Measurements from ENCODE around the gene NDUFB10.
A peak's percentile ranks its signal among the peaks of the same experiment; 100 is the strongest.

Gene NDUFB10

GRCh38 chr16:1979271-1980029 lies 20.1 kb downstream of the NDUFB10 start:
- peaks cover 41 to 58% of the 10 kb centered on the region in 2 experiments for H3K36me3 ChIP-seq (ENCODE audit: control insufficient read depth in 1 of 2, insufficient read depth in 2 of 2, low read depth in 1 of 2, low read length in 2 of 2)
- H3K9ac ChIP-seq (ENCODE audit: low read length) = no peak overlapping the region
- no peak overlapping the region for H4K8ac ChIP-seq (ENCODE audit: low read length)
- no peak overlapping the region for H2BK120ac ChIP-seq (ENCODE audit: low read depth, low read length)
- H3K27ac ChIP-seq (ENCODE audit: low read length, poor library complexity, severe bottlenecking) = no peak overlapping the region
- no peak overlapping the region for H2AK5ac ChIP-seq (ENCODE audit: low read length, severe bottlenecking)
- peaks cover 28% of the 10 kb centered on the region for H3K4me1 ChIP-seq (ENCODE audit: control insufficient read depth, insufficient read depth, low read depth, low read length)
- 16% methylated on average over 51 of the region's 70 CpGs for WGBS
- no peak overlapping the region for H2BK5ac ChIP-seq (ENCODE audit: low read depth, low read length, poor library complexity, severe bottlenecking)
- H2BK12ac ChIP-seq (ENCODE audit: low read length in 2 of 2) = no peak overlapping the region
- no peak overlapping the region for H3K14ac ChIP-seq (ENCODE audit: low read length in 2 of 2)
- peaks cover 12% of the 10 kb centered on the region for H3K79me1 ChIP-seq (replicated peaks; ENCODE audit: low read length, poor library complexity, severe bottlenecking)
- peak overlapping the region; percentile 22 to 23 for H3K23ac ChIP-seq (ENCODE audit: low read length in 2 of 2)
- no peak overlapping the region for H3K18ac ChIP-seq (ENCODE audit: low read depth in 1 of 2, low read length in 2 of 2)
- no peaks in the 10 kb centered on the region for H3K9me3 ChIP-seq (ENCODE audit: control insufficient read depth, low read length)
- H2BK15ac ChIP-seq (ENCODE audit: low read depth, poor library complexity, severe bottlenecking) = peak overlapping the region; percentile 33
- H3K4me3 ChIP-seq (ENCODE audit: insufficient read depth in 1 of 2, low read depth in 1 of 2, low read length in 2 of 2) = no peak overlapping the region
- no peak overlapping the region for H3K4me2 ChIP-seq (ENCODE audit: low read length, poor library complexity, severe bottlenecking)
- no peak overlapping the region for H2AFZ ChIP-seq (ENCODE audit: low read depth, low read length)
- no peak overlapping the region for H3K4ac ChIP-seq (ENCODE audit: low read depth in 1 of 2, low read length in 2 of 2)
- DNase-seq = no peak
- H3K27me3 ChIP-seq (ENCODE audit: control insufficient read depth in 1 of 2, insufficient read depth in 1 of 2, low read length in 2 of 2) = peaks cover 35 to 41% of the 10 kb centered on the region in 2 experiments
- H4K91ac ChIP-seq (ENCODE audit: low read length) = no peak overlapping the region

GRCh38 chr16:1980030-1980769 lies 20.9 kb downstream of the NDUFB10 start:
- H3K4me3 ChIP-seq (ENCODE audit: insufficient read depth in 1 of 2, low read depth in 1 of 2, low read length in 2 of 2) = peak overlapping the region in 1 of 2 experiments; percentile 4
- H3K4ac ChIP-seq (ENCODE audit: low read depth in 1 of 2, low read length in 2 of 2) = no peak overlapping the region
- no peak overlapping the region for H3K14ac ChIP-seq (ENCODE audit: low read length in 2 of 2)
- peaks cover 34 to 51% of the 10 kb centered on the region in 2 experiments for H3K36me3 ChIP-seq (ENCODE audit: control insufficient read depth in 1 of 2, insufficient read depth in 2 of 2, low read depth in 1 of 2, low read length in 2 of 2)
- no peak overlapping the region for H2AFZ ChIP-seq (ENCODE audit: low read depth, low read length)
- peaks cover 35 to 41% of the 10 kb centered on the region in 2 experiments for H3K27me3 ChIP-seq (ENCODE audit: control insufficient read depth in 1 of 2, insufficient read depth in 1 of 2, low read length in 2 of 2)
- H2BK12ac ChIP-seq (ENCODE audit: low read length in 2 of 2) = no peak overlapping the region
- 20% methylated on average over 41 of the region's 53 CpGs for WGBS
- H3K4me1 ChIP-seq (ENCODE audit: control insufficient read depth, insufficient read depth, low read depth, low read length) = peaks cover 28% of the 10 kb centered on the region
- peaks cover 7% of the 10 kb centered on the region for H3K79me1 ChIP-seq (replicated peaks; ENCODE audit: low read length, poor library complexity, severe bottlenecking)
- H2BK120ac ChIP-seq (ENCODE audit: low read depth, low read length) = no peak overlapping the region
- no peak for DNase-seq
- no peak overlapping the region for H3K4me2 ChIP-seq (ENCODE audit: low read length, poor library complexity, severe bottlenecking)
- no peak overlapping the region for H2AK5ac ChIP-seq (ENCODE audit: low read length, severe bottlenecking)
- no peak overlapping the region for H3K27ac ChIP-seq (ENCODE audit: low read length, poor library complexity, severe bottlenecking)
- no peaks in the 10 kb centered on the region for H3K9me3 ChIP-seq (ENCODE audit: control insufficient read depth, low read length)
- no peak overlapping the region for H4K91ac ChIP-seq (ENCODE audit: low read length)
- H3K18ac ChIP-seq (ENCODE audit: low read depth in 1 of 2, low read length in 2 of 2) = no peak overlapping the region
- H2BK15ac ChIP-seq (ENCODE audit: low read depth, poor library complexity, severe bottlenecking) = no peak overlapping the region
- H4K8ac ChIP-seq (ENCODE audit: low read length) = no peak overlapping the region
- H2BK5ac ChIP-seq (ENCODE audit: low read depth, low read length, poor library complexity, severe bottlenecking) = no peak overlapping the region
- H3K23ac ChIP-seq (ENCODE audit: low read length in 2 of 2) = no peak overlapping the region
- no peak overlapping the region for H3K9ac ChIP-seq (ENCODE audit: low read length)

- no peak overlapping the region for H4K91ac ChIP-seq (ENCODE audit: low read length)
- H3K4me2 ChIP-seq (ENCODE audit: low read length, poor library complexity, severe bottlenecking) = no peak overlapping the region
- WGBS = 69% methylated on average over 16 of the region's 16 CpGs
- H3K9ac ChIP-seq (ENCODE audit: low read length) = no peak overlapping the region
- no peak overlapping the region for H3K27ac ChIP-seq (ENCODE audit: low read length, poor library complexity, severe bottlenecking)
- DNase-seq = no peak
- H3K14ac ChIP-seq (ENCODE audit: low read length in 2 of 2) = no peak overlapping the region
- H3K4ac ChIP-seq (ENCODE audit: low read depth in 1 of 2, low read length in 2 of 2) = no peak overlapping the region
- no peak overlapping the region for H2BK12ac ChIP-seq (ENCODE audit: low read length in 2 of 2)
- H3K36me3 ChIP-seq (ENCODE audit: control insufficient read depth in 1 of 2, insufficient read depth in 2 of 2, low read depth in 1 of 2, low read length in 2 of 2) = peaks cover 32 to 51% of the 10 kb centered on the region in 2 experiments
- H3K9me3 ChIP-seq (ENCODE audit: control insufficient read depth, low read length) = no peaks in the 10 kb centered on the region
- no peak overlapping the region for H4K8ac ChIP-seq (ENCODE audit: low read length)
- peaks cover 7% of the 10 kb centered on the region for H3K79me1 ChIP-seq (replicated peaks; ENCODE audit: low read length, poor library complexity, severe bottlenecking)
- H3K4me3 ChIP-seq (ENCODE audit: insufficient read depth in 1 of 2, low read depth in 1 of 2, low read length in 2 of 2) = peak overlapping the region in 1 of 2 experiments; percentile 4
- H2BK15ac ChIP-seq (ENCODE audit: low read depth, poor library complexity, severe bottlenecking) = no peak overlapping the region
- H3K4me1 ChIP-seq (ENCODE audit: control insufficient read depth, insufficient read depth, low read depth, low read length) = peaks cover 33% of the 10 kb centered on the region
- H3K27me3 ChIP-seq (ENCODE audit: control insufficient read depth in 1 of 2, insufficient read depth in 1 of 2, low read length in 2 of 2) = peaks cover 35 to 41% of the 10 kb centered on the region in 2 experiments
- H2BK5ac ChIP-seq (ENCODE audit: low read depth, low read length, poor library complexity, severe bottlenecking) = no peak overlapping the region
- no peak overlapping the region for H3K23ac ChIP-seq (ENCODE audit: low read length in 2 of 2)
- no peak overlapping the region for H2BK120ac ChIP-seq (ENCODE audit: low read depth, low read length)
- H2AK5ac ChIP-seq (ENCODE audit: low read length, severe bottlenecking) = no peak overlapping the region
- H3K18ac ChIP-seq (ENCODE audit: low read depth in 1 of 2, low read length in 2 of 2) = no peak overlapping the region
- H2AFZ ChIP-seq (ENCODE audit: low read depth, low read length) = no peak overlapping the region
Measured at GRCh38 chr16:1980770-1981087, 21.4 kb downstream of the NDUFB10 start.

- no peaks in the 10 kb centered on the region for H3K9me3 ChIP-seq (ENCODE audit: control insufficient read depth, low read length)
- peaks cover 35% of the 10 kb centered on the region for H3K4me1 ChIP-seq (ENCODE audit: control insufficient read depth, insufficient read depth, low read depth, low read length)
- H3K4me2 ChIP-seq (ENCODE audit: low read length, poor library complexity, severe bottlenecking) = no peak within 1 kb of the TSS
- 43% methylated on average over 6 of the region's 6 CpGs for WGBS
- H2BK5ac ChIP-seq (ENCODE audit: low read depth, low read length, poor library complexity, severe bottlenecking) = no peak within 1 kb of the TSS
- no peak within 1 kb of the TSS for H3K9ac ChIP-seq (ENCODE audit: low read length)
- H2AFZ ChIP-seq (ENCODE audit: low read depth, low read length) = no peak within 1 kb of the TSS
- no peak within 1 kb of the TSS for H3K14ac ChIP-seq (ENCODE audit: low read length in 2 of 2)
- H2BK15ac ChIP-seq (ENCODE audit: low read depth, poor library complexity, severe bottlenecking) = no peak within 1 kb of the TSS
- no peak within 1 kb of the TSS for H3K27ac ChIP-seq (ENCODE audit: low read length, poor library complexity, severe bottlenecking)
- H3K23ac ChIP-seq (ENCODE audit: low read length in 2 of 2) = no peak within 1 kb of the TSS
- no peak within 1 kb of the TSS for H2AK5ac ChIP-seq (ENCODE audit: low read length, severe bottlenecking)
- no peak within 1 kb of the TSS for H2BK120ac ChIP-seq (ENCODE audit: low read depth, low read length)
- H3K36me3 ChIP-seq (ENCODE audit: control insufficient read depth in 1 of 2, insufficient read depth in 2 of 2, low read depth in 1 of 2, low read length in 2 of 2) = peaks cover 32 to 51% of the 10 kb centered on the region in 2 experiments
- H2BK12ac ChIP-seq (ENCODE audit: low read length in 2 of 2) = no peak within 1 kb of the TSS
- peaks cover 14% of the 10 kb centered on the region for H3K79me1 ChIP-seq (replicated peaks; ENCODE audit: low read length, poor library complexity, severe bottlenecking)
- no peak within 1 kb of the TSS for H4K91ac ChIP-seq (ENCODE audit: low read length)
- no peak for DNase-seq
- H3K4me3 ChIP-seq (ENCODE audit: insufficient read depth in 1 of 2, low read depth in 1 of 2, low read length in 2 of 2) = peak within 1 kb of the TSS in 1 of 2 experiments; percentile 4
- no peak within 1 kb of the TSS for H3K18ac ChIP-seq (ENCODE audit: low read depth in 1 of 2, low read length in 2 of 2)
- H3K4ac ChIP-seq (ENCODE audit: low read depth in 1 of 2, low read length in 2 of 2) = no peak within 1 kb of the TSS
- peaks cover 35 to 41% of the 10 kb centered on the region in 2 experiments for H3K27me3 ChIP-seq (ENCODE audit: control insufficient read depth in 1 of 2, insufficient read depth in 1 of 2, low read length in 2 of 2)
- no peak within 1 kb of the TSS for H4K8ac ChIP-seq (ENCODE audit: low read length)
Measured at GRCh38 chr16:1981398-1981836, 22.1 kb downstream of the NDUFB10 start, which contains the start of gene NOXO1. Gene NOXO1 (minus strand): TSS chr16:1981469. CDS start chr16:1981179, 290 bp downstream.
